Brain pericyte (primary cell): Measurements from ENCODE around the gene KCNC1.

Source experiments
- DNase-seq: peaks from one replicate; pipeline ENCODE4 v3.0.0-alpha.2; 2012; ENCODE audit warnings: low read depth, low spot score

KCNC1 gene

GRCh38 chr11:17734418-17734911 is at the start of gene KCNC1:
TSS of gene KCNC1 (plus strand) at chr11:17734781. CDS start at chr11:17736003, 1,222 bp downstream.
- no peak for DNase-seq

DNA sequence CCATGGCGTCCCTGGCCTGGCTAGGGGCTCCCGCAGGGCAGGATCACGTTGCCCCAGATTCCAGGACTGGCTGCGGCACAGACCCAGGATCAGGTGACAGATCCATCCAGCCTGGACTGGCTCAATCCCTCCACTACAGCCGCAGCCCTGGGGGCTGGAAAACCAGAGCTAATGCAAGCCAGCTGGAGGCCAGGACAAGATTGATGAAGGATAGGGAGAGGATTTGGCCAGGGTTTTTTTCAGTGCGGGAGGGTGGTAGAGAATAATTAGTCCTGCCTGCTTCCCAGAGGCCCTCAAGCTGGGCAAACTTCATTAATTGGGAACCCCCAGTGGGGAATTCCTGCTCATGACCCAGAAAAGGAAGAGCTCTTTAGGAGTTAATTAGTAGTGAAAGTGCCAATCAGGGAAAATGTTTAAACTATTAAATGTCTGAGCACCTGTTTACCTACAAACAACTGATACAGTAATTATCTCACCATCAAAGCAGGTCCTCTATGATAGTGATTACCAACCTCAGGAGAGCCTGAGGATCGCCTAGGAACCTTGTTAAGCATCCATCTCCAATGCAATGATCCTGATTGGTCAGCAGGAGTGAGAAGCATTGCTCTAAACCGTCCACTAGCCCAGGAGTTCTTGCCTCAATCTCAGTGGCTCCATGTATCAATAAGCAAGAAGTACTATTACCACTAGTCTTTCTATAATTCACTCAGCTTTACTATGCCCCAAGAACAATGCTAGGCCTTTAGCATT is 48.2 kb upstream of the KCNC1 start:
- DNase-seq, result no peak

DNA sequence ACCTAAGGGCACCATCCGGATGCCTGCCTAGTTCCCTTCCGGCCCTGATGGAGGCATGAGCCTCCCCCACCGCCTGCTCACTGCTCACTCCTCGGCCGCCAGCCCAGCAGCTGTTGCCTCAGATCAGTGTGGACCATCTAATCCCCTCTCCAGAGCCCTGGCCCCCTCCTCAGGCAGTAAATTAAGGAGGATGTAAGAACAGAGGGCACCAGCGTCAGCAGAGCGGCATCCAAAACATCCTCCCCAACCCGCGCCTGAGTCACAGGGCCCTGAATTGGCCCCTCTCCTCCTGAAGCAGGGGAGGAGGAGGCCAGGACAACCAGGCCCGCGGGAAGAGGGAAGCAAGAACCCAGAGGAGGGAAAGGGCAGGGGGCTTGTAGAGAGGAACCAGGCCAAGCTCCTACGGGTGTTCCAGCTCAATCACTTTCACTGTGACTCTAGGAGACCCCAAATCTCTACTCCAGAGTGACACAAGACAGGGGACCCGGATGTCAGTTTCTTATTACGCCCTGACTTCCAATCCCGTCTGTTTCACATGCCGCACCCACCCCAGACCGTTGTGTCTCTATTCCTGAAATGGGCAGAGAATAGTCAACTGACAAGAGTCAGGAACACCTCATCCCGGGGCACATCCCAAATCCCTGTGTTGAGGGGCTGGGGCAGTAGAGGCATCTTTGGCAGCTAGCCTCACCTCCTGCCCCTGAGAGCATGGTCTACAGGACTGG is 46.5 kb upstream of the KCNC1 start:
- DNase-seq, result no peak

DNA sequence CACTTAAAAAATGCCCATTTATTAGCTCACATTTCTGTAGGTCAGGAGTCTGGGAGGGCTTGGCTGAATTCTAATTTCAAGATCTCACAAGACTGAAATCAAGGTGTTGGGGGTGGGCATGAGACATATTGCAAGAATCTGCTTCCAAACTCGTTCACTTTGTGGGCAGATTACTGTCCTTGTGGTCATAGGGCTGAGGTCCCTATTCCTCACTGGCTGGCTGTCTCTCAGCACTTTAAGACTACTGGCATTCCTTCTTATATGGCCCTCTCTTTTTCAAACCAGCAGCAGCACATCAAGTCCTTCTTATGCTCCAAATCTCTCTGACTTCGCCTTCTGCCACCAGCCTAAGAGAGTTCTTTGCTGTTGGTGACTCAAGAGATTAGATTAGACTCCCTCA is 43.0 kb upstream of the KCNC1 start:
- DNase-seq, result no peak

- DNase-seq, result no peak
Measured at GRCh38 chr11:17691976-17692375, 42.6 kb upstream of the KCNC1 start.

- DNase-seq, result no peak
Measured at GRCh38 chr11:17692931-17693330, 41.6 kb upstream of the KCNC1 start.

DNA sequence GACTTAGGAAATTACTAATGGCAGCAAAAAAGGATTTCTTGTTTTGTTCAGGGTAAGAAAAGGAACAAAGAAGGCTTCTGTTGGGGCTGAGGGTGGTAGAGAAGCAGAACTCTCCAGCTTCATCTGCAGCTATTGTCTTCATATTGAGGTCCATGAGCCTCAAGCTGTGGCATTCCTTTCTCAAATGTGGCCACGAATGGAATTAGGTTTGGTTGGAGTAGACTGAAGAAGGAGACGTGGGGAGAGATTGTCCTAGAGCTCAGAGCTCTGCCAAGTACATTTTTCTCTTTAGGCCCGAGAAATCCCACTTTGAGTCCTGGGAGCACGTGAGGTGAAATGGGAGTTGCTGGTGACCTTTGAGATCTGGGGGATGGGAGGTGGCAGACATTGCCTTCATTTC is 41.0 kb upstream of the KCNC1 start:
- no peak for DNase-seq

DNA sequence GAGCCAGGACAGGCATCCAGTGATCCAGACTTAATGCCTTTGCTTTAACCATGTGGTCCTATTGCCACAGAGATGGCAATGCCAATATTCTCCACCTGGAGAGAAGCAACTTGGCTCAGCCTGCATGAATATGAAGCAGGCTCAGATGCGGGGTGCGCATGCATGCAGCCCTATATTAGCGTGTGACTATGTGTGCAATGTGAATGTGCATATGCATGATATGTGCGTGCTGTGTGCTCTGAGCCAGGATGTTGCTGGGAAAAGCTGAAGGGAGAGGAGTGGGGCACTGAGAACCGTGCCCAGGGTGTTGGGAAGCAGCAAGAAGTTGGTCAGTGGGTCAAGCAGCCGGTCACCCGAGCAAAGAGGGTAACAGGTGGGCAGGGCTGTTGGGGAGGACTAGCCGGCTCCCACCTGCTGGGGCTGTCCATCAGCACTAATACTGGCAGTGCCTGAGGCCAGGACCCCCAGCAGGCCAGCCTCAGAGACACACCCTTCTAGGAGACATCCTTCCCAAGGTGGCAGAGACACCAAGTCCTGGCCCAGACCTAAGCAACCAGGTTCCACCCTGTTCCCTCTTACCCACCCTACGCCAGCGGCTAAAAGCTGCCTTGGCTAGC is 40.0 kb upstream of the KCNC1 start:
- no peak for DNase-seq

GRCh38 chr11:17695454-17696441 is 38.8 kb upstream of the KCNC1 start:
- no peak for DNase-seq

GRCh38 chr11:17696741-17697140 is 37.8 kb upstream of the KCNC1 start:
- DNase-seq, result no peak

- no peak for DNase-seq
Measured at GRCh38 chr11:17697175-17697949, 37.2 kb upstream of the KCNC1 start.

DNA sequence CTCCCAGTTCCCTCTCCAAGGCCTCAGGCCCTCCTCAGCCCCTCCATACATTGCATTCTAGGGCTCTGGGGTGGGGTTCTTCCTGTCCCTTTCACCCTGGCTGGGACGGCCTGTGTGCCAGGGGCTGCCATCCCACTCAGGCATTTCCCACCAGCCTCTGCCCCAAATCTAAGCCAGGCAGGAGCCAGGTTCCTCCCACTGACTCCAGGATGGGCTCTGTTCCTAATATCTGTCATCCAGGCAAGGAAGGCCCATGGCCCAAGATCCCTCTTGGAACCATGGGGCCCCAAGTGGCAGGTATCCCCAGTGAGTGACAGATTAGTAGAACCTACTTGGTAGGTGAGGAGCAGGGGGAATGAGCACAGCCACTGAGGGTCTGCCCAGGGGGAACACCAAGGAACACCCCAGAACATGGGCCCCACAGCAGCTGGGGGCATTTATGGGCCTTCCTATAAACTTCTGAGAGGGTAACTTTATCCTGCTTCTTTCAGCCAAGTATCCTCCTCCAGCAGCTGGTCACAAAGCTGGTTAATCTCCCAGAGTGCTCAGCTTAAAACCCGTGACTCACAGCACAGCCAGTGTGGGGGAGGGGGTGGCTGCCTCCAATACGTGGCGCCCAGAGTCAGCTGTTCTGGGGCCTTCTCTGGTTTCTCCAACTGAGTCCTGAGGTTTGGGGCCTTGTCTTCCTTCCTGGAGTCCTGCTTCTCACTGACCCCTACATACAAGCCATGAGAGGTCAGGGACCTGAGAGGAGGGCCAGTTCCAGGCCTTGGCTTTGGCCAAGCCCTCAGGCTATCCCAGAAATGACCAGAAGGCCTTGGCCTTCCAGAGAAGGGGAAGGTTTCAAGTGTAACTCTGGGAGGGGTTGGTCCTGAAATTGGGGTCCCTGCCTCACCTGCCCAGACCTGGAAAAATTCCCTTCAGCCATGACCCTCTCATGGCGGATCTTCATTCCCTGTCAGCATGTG is 35.1 kb upstream of the KCNC1 start:
- no peak for DNase-seq

DNA sequence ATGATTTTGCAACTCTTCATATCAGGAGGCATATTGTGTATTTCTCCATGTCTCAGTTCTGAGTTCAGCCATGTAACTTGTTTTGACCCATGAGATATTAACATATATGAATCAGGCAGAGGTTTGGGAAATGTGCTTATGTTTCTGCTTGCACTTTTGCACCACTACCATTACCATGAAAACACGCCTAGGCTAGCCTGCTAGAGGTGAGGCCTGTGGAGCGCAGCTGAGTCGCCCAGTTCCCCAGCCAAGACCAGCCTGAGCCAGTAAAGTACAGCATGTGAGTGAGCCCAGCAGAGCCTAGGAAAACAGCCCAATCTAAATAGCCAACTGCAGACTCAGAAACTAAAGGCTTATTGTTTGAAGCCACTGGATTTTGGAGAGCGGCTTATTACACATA is 33.6 kb upstream of the KCNC1 start:
- no peak for DNase-seq

- DNase-seq, result no peak
Measured at GRCh38 chr11:17702876-17703275, 31.7 kb upstream of the KCNC1 start.

DNA sequence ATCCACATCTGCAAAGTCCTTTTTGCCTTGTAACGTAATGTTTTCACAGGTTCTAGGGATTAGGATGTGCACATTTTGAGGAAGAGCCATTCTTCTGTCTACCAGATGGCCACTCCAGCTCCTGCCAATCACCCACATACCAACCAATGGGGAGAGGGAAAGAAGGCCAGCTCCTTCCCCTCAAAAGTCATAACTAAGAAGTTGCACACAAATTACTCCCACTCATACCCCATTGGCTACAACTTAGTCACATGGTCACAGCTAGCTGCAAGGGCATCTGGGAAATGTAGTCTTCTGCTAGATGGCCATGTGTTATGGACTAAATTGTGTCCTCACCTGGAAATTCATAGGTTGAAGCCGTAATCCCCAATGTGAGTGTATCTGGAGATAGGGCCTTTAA is 30.6 kb upstream of the KCNC1 start:
- no peak for DNase-seq

GRCh38 chr11:17707830-17708229 is 26.8 kb upstream of the KCNC1 start:
- DNase-seq, result no peak

DNA sequence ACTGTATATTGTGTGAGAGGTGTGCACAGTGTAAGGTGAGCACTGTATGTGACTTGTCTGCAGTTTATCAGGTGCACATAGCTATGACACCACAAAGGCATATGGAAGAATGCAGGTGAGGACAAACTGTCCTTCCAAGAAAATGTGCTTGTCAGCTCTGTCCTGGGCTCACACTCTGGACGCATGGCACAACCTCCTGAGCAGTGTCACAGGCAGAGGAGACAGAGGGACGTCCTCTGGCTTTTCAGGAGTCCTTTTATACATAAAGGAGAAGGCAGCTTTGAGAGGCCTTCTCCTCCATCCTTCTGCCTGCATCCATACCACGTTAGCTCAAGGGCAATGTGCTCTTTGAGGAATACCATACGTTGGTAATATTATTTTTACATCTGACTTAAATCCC is 22.7 kb upstream of the KCNC1 start:
- DNase-seq, result no peak

DNA sequence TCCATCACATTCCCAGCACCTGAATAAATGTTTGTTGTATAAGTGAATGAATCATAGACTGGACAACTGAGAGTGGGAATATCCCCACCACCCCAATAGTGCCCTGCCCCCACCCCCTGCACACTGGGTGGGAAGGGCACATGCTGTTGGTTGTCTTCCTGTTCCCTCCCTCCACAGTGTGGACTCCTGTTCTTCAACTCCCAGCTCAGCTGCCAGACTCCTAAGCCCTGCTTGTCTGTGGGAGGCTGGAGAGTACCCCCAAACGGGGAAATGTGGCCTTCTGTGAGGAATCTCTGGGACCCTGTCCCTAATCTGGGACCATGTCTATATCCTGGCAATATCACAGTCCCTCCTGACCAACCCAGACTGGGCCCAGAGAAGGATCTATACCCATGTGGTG is 20.7 kb upstream of the KCNC1 start:
- DNase-seq, result no peak

DNA sequence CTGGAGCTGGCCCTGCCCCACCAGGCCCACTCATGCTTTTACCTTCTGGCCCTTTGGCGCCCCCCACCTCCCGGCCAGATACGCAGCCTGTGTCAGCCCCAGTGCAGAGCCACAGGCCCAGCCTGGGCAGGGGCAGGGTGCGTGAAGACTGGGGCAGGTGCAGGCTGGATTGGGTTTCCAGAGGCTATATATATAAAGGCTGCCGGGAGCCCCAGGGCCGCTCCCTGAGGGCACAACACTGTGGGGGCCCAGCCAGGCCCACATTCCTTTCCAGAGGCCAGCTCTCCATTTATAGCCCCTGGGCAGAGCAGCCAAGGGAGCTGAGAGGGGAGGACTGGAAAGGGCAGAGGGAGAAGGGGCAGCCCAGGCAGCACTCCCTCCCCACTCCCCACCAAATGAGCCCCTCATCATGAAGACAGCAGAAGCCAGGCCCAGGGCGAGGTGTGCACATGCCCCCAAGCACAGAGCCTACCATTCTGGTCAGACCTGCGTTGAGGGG is 20.2 kb upstream of the KCNC1 start:
- no peak for DNase-seq
